K562 (cell line): ENCODE results near the gene PTBP3. TPM values are rescaled to one million over a fixed set of nuclear protein-coding genes. Genes with fewer than 3 reads are reported as not detected.

Experiments
- BMI1 ChIP-seq: fragments of 150-350 bp; IDR thresholded peaks from 2 replicates; pipeline ENCODE4 v1.6.1; 2014; ENCODE audit warnings: low read length
- DEAF1 ChIP-seq: fragments of 450-650 bp; formaldehyde crosslinking; IDR thresholded peaks from 2 replicates; pipeline ENCODE4 v1.4.0; 2020; ENCODE audit warnings: mild to moderate bottlenecking, moderate library complexity
- E2F5 ChIP-seq: sonication (generic); formaldehyde crosslinking; IDR thresholded peaks from 2 replicates; pipeline ENCODE4 v1.8.0; 2022; ENCODE audit warnings: mild to moderate bottlenecking, missing genetic modification reagents
- HDAC1 ChIP-seq, 2 experiments: fragments of 450-650 bp; IDR thresholded peaks; 2 replicates each; pipeline ENCODE4 v1.6.1; 2016 to 2017; ENCODE audit warnings: inconsistent platforms in 1 of 2, mild to moderate bottlenecking in 1 of 2, moderate library complexity in 1 of 2
- HINFP ChIP-seq: fragments of 450-650 bp; conservative IDR thresholded peaks from 2 replicates; pipeline ENCODE4 v1.6.1; 2016; ENCODE audit warnings: missing genetic modification characterization, low read depth, mild to moderate bottlenecking, control low read depth, missing compliant biosample characterization
- POLR2H ChIP-seq: IDR thresholded peaks from 2 replicates; pipeline ENCODE4 v1.6.1; 2016; ENCODE audit warnings: missing genetic modification characterization, low read depth, mild to moderate bottlenecking, control low read depth, missing compliant biosample characterization, moderate library complexity
- RBM34 ChIP-seq: fragments of 200-400 bp; formaldehyde crosslinking; IDR thresholded peaks from 2 replicates; pipeline ENCODE4 v1.6.1; 2018; ENCODE audit warnings: low read length, borderline replicate concordance; ENCODE audit not compliant: insufficient read depth
- RNF219 ChIP-seq: fragments of 250-450 bp; sonication (Bioruptor Pico); IDR thresholded peaks from 2 replicates; pipeline ENCODE4 v1.5.0; 2022; ENCODE audit warnings: mild to moderate bottlenecking
- SIRT6 ChIP-seq: IDR thresholded peaks from one replicate; pipeline ENCODE4 v1.6.1; 2012; ENCODE audit warnings: low read depth, mild to moderate bottlenecking, control low read depth, inconsistent platforms, low read length, moderate library complexity
- SLC30A9 ChIP-seq: fragments of 250-450 bp; sonication (Bioruptor Pico); IDR thresholded peaks from 2 replicates; pipeline ENCODE4 v1.8.0; 2022; ENCODE audit warnings: mild to moderate bottlenecking, moderate library complexity
- SP2 ChIP-seq: IDR thresholded peaks from 2 replicates; pipeline ENCODE4 v1.6.1; 2011; ENCODE audit warnings: mild to moderate bottlenecking, low read depth, low read length, moderate library complexity; ENCODE audit not compliant: poor library complexity, severe bottlenecking; ENCODE audit errors: extremely low read depth
- SREBF2 ChIP-seq: sonication (generic); formaldehyde crosslinking; IDR thresholded peaks from 2 replicates; pipeline ENCODE4 v1.4.0; 2020; ENCODE audit warnings: mild to moderate bottlenecking, missing genetic modification reagents
- TBP ChIP-seq: optimal IDR thresholded peaks from 2 replicates; pipeline ENCODE3; 2011; ENCODE audit warnings: low read depth, low read length, improper control_type of control experiment
- TCF3 ChIP-seq: sonication (generic); formaldehyde crosslinking; IDR thresholded peaks from 2 replicates; pipeline ENCODE4 v1.4.0; 2020; ENCODE audit warnings: mild to moderate bottlenecking, missing genetic modification reagents
- ZBTB26 ChIP-seq: fragments of 450-650 bp; formaldehyde crosslinking; IDR thresholded peaks from 2 replicates; pipeline ENCODE4 v1.4.0; 2022; ENCODE audit warnings: missing genetic modification characterization
- ZFP30 ChIP-seq: fragments of 250-450 bp; sonication (Bioruptor Pico); IDR thresholded peaks from 2 replicates; pipeline ENCODE4 v1.8.0; 2022; ENCODE audit warnings: moderate library complexity, mild to moderate bottlenecking, inconsistent platforms, borderline replicate concordance
- ZNF175 ChIP-seq: fragments of 200-800 bp; sonication (Bioruptor generic); IDR thresholded peaks from 2 replicates; pipeline ENCODE4 v1.6.1; 2016; ENCODE audit warnings: low read depth, mild to moderate bottlenecking, missing genetic modification characterization, missing compliant biosample characterization
- ZNF23 ChIP-seq: fragments of 250-450 bp; sonication (Bioruptor Pico); IDR thresholded peaks from 2 replicates; pipeline ENCODE4 v1.4.0; 2020; ENCODE audit warnings: mild to moderate bottlenecking
- ZNF766 ChIP-seq: fragments of 200-800 bp; sonication (Bioruptor generic); conservative IDR thresholded peaks from 2 replicates; pipeline ENCODE4 v1.6.1; 2016; ENCODE audit warnings: missing genetic modification characterization, missing compliant biosample characterization
- ZSCAN29 ChIP-seq: fragments of 450-650 bp; IDR thresholded peaks from 2 replicates; pipeline ENCODE4 v1.6.1; 2017
- polyA plus RNA-seq, 8 experiments: library from polyadenylated mRNA; depleted of rRNA in 4 of 8; stranded (reverse) in 5 of 8; unstranded in 3 of 8; fragments of >200 nt; fragmentation: Nextera tagmentation in 2 of 8; fragmentation: Illumina TruSeq in 1 of 8; extraction: Ambion mirVana in 2 of 8; extraction: Trizol in 1 of 8; gene quantifications; 2 replicates each; pipeline versions ENCODE4 v1.2.1 to v1.2.3, GENCODE V29; 2011 to 2014; ENCODE audit warnings: inconsistent platforms in 1 of 8, missing spikeins in 1 of 8
- total RNA-seq, 7 experiments: library from RNA; depleted of rRNA in 6 of 7; stranded (reverse); fragments of >200 nt in 6 of 7; fragmentation: Illumina TruSeq in 2 of 7; extraction: Trizol in 2 of 7; gene quantifications; 2 replicates each; pipeline versions ENCODE4 v1.2.1 to v1.2.3, GENCODE V29; 2011 to 2021; ENCODE audit warnings: low replicate concordance in 1 of 7

The PTBP3 gene
- total and polyA plus RNA-seq, 9 of the 15 experiments (the other 6 are each of a cell fraction or from before 2014, with no cell fraction given) = 22.4 to 132 (median 68.0) TPM

- TF ChIP-seq RNF219 = no peak
- TF ChIP-seq E2F5 = no peak
- TF ChIP-seq TBP = peak; percentile 3
- no peak for TF ChIP-seq SREBF2 (CRISPR knock-in tag)
- TF ChIP-seq ZNF23 (CRISPR knock-in tag) = no peak
- TF ChIP-seq SP2 = peak; percentile 3
- peak; percentile 11; the same call in 1 of the 2 replicates for TF ChIP-seq TCF3 (CRISPR knock-in tag)
- TF ChIP-seq ZNF766 (CRISPR knock-in tag) = peak; percentile 74; the same call in 1 of the 2 replicates
- no peak for TF ChIP-seq ZFP30
- TF ChIP-seq SLC30A9 (CRISPR knock-in tag) = no peak
- TF ChIP-seq HDAC1 (IDR thresholded peaks at IDR 0.05) = peak in 1 of 2 experiments; percentile 62; a peak in 2 of 4 replicates
- no peak for TF ChIP-seq ZBTB26 (CRISPR knock-in tag)
- no peak for TF ChIP-seq HINFP (tag)
- TF ChIP-seq RBM34 = no peak
- TF ChIP-seq BMI1 = no peak
- no peak for TF ChIP-seq ZNF175 (CRISPR knock-in tag)
- TF ChIP-seq ZSCAN29 = no peak
- no peak for TF ChIP-seq SIRT6
- 0 out of 2 replicates have a peak, but pooled peaks have one; percentile 28 for TF ChIP-seq POLR2H (tag)
- TF ChIP-seq DEAF1 (CRISPR knock-in tag) = no peak
Measured at GRCh38 chr9:112174965-112175795, 158.2 kb downstream of the PTBP3 start, which contains the start of gene SUSD1 (continued).
